ENCODE data around the gene NMNAT3.

Gene NMNAT3

GRCh38 chr3:139555249-139555648 lies 122.5 kb downstream of the NMNAT3 start:
- TF ChIP-seq BACH2 (CRISPR knock-in tag; IDR thresholded peaks at IDR 0.05; ENCODE audit: borderline replicate concordance) (no peak), ESRRG (CRISPR knock-in tag; IDR thresholded peaks at IDR 0.05) (no peak), OSR1 (CRISPR knock-in tag; IDR thresholded peaks at IDR 0.05) (no peak), CREB5 (CRISPR knock-in tag; IDR thresholded peaks at IDR 0.05; ENCODE audit: low read depth) (no peak), TOX (CRISPR knock-in tag; IDR thresholded peaks at IDR 0.05; ENCODE audit: borderline replicate concordance) (no peak), ZFP30 (CRISPR knock-in tag; IDR thresholded peaks at IDR 0.05) (no peak), TCF4 (CRISPR knock-in tag; IDR thresholded peaks at IDR 0.05; ENCODE audit: borderline replicate concordance) (no peak), ZC3H10 (CRISPR knock-in tag; IDR thresholded peaks at IDR 0.05) (no peak), ZNF70 (CRISPR knock-in tag; IDR thresholded peaks at IDR 0.05) (no peak), GLIS3 (CRISPR knock-in tag; IDR thresholded peaks at IDR 0.05) (no peak), PPARA (CRISPR knock-in tag; IDR thresholded peaks at IDR 0.05; ENCODE audit: borderline replicate concordance) (no peak), ZNF565 (CRISPR knock-in tag; conservative IDR thresholded peaks at IDR 0.05; ENCODE audit: low read depth) (no peak), CSDC2 (CRISPR knock-in tag; IDR thresholded peaks at IDR 0.05) (no peak), ZFP3 (CRISPR knock-in tag; IDR thresholded peaks at IDR 0.05) (no peak), ZNF8 (CRISPR knock-in tag; IDR thresholded peaks at IDR 0.05) (no peak)
- no peak for ATAC-seq

- TF ChIP-seq, protein P1, sequence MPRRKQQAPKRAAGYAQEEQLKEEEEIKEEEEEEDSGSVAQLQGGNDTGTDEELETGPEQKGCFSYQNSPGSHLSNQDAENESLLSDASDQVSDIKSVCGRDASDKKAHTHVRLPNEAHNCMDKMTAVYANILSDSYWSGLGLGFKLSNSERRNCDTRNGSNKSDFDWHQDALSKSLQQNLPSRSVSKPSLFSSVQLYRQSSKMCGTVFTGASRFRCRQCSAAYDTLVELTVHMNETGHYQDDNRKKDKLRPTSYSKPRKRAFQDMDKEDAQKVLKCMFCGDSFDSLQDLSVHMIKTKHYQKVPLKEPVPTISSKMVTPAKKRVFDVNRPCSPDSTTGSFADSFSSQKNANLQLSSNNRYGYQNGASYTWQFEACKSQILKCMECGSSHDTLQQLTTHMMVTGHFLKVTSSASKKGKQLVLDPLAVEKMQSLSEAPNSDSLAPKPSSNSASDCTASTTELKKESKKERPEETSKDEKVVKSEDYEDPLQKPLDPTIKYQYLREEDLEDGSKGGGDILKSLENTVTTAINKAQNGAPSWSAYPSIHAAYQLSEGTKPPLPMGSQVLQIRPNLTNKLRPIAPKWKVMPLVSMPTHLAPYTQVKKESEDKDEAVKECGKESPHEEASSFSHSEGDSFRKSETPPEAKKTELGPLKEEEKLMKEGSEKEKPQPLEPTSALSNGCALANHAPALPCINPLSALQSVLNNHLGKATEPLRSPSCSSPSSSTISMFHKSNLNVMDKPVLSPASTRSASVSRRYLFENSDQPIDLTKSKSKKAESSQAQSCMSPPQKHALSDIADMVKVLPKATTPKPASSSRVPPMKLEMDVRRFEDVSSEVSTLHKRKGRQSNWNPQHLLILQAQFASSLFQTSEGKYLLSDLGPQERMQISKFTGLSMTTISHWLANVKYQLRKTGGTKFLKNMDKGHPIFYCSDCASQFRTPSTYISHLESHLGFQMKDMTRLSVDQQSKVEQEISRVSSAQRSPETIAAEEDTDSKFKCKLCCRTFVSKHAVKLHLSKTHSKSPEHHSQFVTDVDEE (CRISPR knock-in tag; IDR thresholded peaks at IDR 0.05), result no peak
- no peak for TF ChIP-seq TOX (CRISPR knock-in tag; IDR thresholded peaks at IDR 0.05; ENCODE audit: borderline replicate concordance)
- TF ChIP-seq ZFP3 (CRISPR knock-in tag; IDR thresholded peaks at IDR 0.05), result no peak
- no peak for TF ChIP-seq ZNF70 (CRISPR knock-in tag; IDR thresholded peaks at IDR 0.05)
- no peak for TF ChIP-seq ZNF565 (CRISPR knock-in tag; conservative IDR thresholded peaks at IDR 0.05; ENCODE audit: low read depth)
- TF ChIP-seq SNAI2 (CRISPR knock-in tag; IDR thresholded peaks at IDR 0.05), result no peak
- no peak for TF ChIP-seq CREB5 (CRISPR knock-in tag; IDR thresholded peaks at IDR 0.05; ENCODE audit: low read depth)
- no peak for TF ChIP-seq ZFP30 (CRISPR knock-in tag; IDR thresholded peaks at IDR 0.05)
- no peak for TF ChIP-seq OSR1 (CRISPR knock-in tag; IDR thresholded peaks at IDR 0.05)
- TF ChIP-seq ARNTL (CRISPR knock-in tag; IDR thresholded peaks at IDR 0.05; ENCODE audit: borderline replicate concordance, low read depth), result no peak
- no peak for ATAC-seq
Measured at GRCh38 chr3:139554628-139555027, 123.1 kb downstream of the NMNAT3 start.

GRCh38 chr3:139552632-139553365 lies 125.0 kb downstream of the NMNAT3 start:
- no peak for TF ChIP-seq ESRRG (CRISPR knock-in tag; IDR thresholded peaks at IDR 0.05)
- no peak for TF ChIP-seq BACH2 (CRISPR knock-in tag; IDR thresholded peaks at IDR 0.05; ENCODE audit: borderline replicate concordance)
- TF ChIP-seq TCF4 (CRISPR knock-in tag; IDR thresholded peaks at IDR 0.05; ENCODE audit: borderline replicate concordance), result no peak
- no peak for TF ChIP-seq CREB5 (CRISPR knock-in tag; IDR thresholded peaks at IDR 0.05; ENCODE audit: low read depth)
- no peak for TF ChIP-seq ZNF565 (CRISPR knock-in tag; conservative IDR thresholded peaks at IDR 0.05; ENCODE audit: low read depth)
- no peak for TF ChIP-seq ARNTL (CRISPR knock-in tag; IDR thresholded peaks at IDR 0.05; ENCODE audit: borderline replicate concordance, low read depth)
- TF ChIP-seq ZNF70 (CRISPR knock-in tag; IDR thresholded peaks at IDR 0.05), result no peak
- TF ChIP-seq ZNF8 (CRISPR knock-in tag; IDR thresholded peaks at IDR 0.05), result no peak
- TF ChIP-seq PPARA (CRISPR knock-in tag; IDR thresholded peaks at IDR 0.05; ENCODE audit: borderline replicate concordance), result no peak
- TF ChIP-seq ISL1 (CRISPR knock-in tag; IDR thresholded peaks at IDR 0.05), result no peak
- no peak for TF ChIP-seq TOX (CRISPR knock-in tag; IDR thresholded peaks at IDR 0.05; ENCODE audit: borderline replicate concordance)
- TF ChIP-seq, protein P2, sequence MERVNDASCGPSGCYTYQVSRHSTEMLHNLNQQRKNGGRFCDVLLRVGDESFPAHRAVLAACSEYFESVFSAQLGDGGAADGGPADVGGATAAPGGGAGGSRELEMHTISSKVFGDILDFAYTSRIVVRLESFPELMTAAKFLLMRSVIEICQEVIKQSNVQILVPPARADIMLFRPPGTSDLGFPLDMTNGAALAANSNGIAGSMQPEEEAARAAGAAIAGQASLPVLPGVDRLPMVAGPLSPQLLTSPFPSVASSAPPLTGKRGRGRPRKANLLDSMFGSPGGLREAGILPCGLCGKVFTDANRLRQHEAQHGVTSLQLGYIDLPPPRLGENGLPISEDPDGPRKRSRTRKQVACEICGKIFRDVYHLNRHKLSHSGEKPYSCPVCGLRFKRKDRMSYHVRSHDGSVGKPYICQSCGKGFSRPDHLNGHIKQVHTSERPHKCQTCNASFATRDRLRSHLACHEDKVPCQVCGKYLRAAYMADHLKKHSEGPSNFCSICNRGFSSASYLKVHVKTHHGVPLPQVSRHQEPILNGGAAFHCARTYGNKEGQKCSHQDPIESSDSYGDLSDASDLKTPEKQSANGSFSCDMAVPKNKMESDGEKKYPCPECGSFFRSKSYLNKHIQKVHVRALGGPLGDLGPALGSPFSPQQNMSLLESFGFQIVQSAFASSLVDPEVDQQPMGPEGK (CRISPR knock-in tag; IDR thresholded peaks at IDR 0.05; ENCODE audit: borderline replicate concordance), result no peak
- no peak for TF ChIP-seq RARB (CRISPR knock-in tag; IDR thresholded peaks at IDR 0.05)
- ATAC-seq, result no peak

Measured in SK-N-SH treated with all-trans-retinoic acid at 6 μM for 48 hours (cell line).